H9 (cell line): Measurements from ENCODE around the gene AP4B1. TPM values are rescaled to one million over a fixed set of nuclear protein-coding genes. Genes with fewer than 3 reads are reported as not detected.

Source experiments
- DNase-seq: peaks from one replicate; pipeline ENCODE4 v3.0.0-alpha.2; 2017
- H2AFZ ChIP-seq: one replicate; pipeline ENCODE4 v1.6.1; 2013; ENCODE audit warnings: mild to moderate bottlenecking, low read length, control low read depth, moderate library complexity
- H2AK5ac ChIP-seq: 2 replicates; pipeline ENCODE4 v1.6.1; 2013; ENCODE audit warnings: low read length, control low read depth, mixed read lengths; ENCODE audit not compliant: insufficient read length
- H2BK120ac ChIP-seq: one replicate; pipeline ENCODE4 v1.6.1; 2013; ENCODE audit warnings: low read depth, mild to moderate bottlenecking, low read length, control low read depth, inconsistent platforms; ENCODE audit not compliant: poor library complexity, severe bottlenecking
- H2BK12ac ChIP-seq: 2 replicates; pipeline ENCODE4 v1.6.1; 2013; ENCODE audit warnings: low read length, control low read depth, mixed read lengths, low read depth; ENCODE audit not compliant: insufficient read length
- H2BK15ac ChIP-seq: 2 replicates; pipeline ENCODE4 v1.6.1; 2013; ENCODE audit warnings: low read depth, low read length, control low read depth
- H2BK20ac ChIP-seq: one replicate; pipeline ENCODE4 v1.6.1; 2013; ENCODE audit warnings: low read depth, mild to moderate bottlenecking, low read length, control low read depth, inconsistent platforms; ENCODE audit not compliant: poor library complexity, severe bottlenecking
- H2BK5ac ChIP-seq: 2 replicates; pipeline ENCODE4 v1.6.1; 2013; ENCODE audit warnings: low read length, control low read depth, mixed read lengths; ENCODE audit not compliant: insufficient read length
- H3K14ac ChIP-seq: 2 replicates; pipeline ENCODE4 v1.6.1; 2013; ENCODE audit warnings: low read length, control low read depth; ENCODE audit not compliant: insufficient read depth
- H3K18ac ChIP-seq: 2 replicates; pipeline ENCODE4 v1.6.1; 2013; ENCODE audit warnings: low read depth, mild to moderate bottlenecking, mixed read lengths, low read length, control low read depth; ENCODE audit not compliant: insufficient read length
- H3K23ac ChIP-seq: 2 replicates; pipeline ENCODE4 v1.6.1; 2013; ENCODE audit warnings: low read length, control low read depth, mixed read lengths, low read depth; ENCODE audit not compliant: insufficient read length
- H3K23me2 ChIP-seq: 2 replicates; pipeline ENCODE4 v1.6.1; 2013; ENCODE audit warnings: low read depth, mild to moderate bottlenecking, mixed read lengths, low read length, control low read depth; ENCODE audit not compliant: insufficient read length, poor library complexity, severe bottlenecking
- H3K27ac ChIP-seq: 2 replicates; pipeline ENCODE4 v1.5.1; 2013; ENCODE audit warnings: low read length, control low read depth, mixed read lengths, low read depth; ENCODE audit not compliant: insufficient read length
- H3K27me3 ChIP-seq: 2 replicates; pipeline ENCODE4 v1.6.1; 2013; ENCODE audit warnings: low read length, control low read depth, inconsistent platforms; ENCODE audit not compliant: insufficient read depth
- H3K4ac ChIP-seq: 2 replicates; pipeline ENCODE4 v1.6.1; 2013; ENCODE audit warnings: low read depth, mild to moderate bottlenecking, control low read depth, inconsistent platforms, low read length, moderate library complexity
- H3K4me1 ChIP-seq: 2 replicates; pipeline ENCODE4 v1.6.1; 2013; ENCODE audit warnings: low read length, control low read depth, inconsistent platforms; ENCODE audit not compliant: insufficient read depth
- H3K4me2 ChIP-seq: 2 replicates; pipeline ENCODE4 v1.6.1; 2013; ENCODE audit warnings: low read length, control low read depth, mixed read lengths; ENCODE audit not compliant: insufficient read length, insufficient read depth
- H3K56ac ChIP-seq: 2 replicates; pipeline ENCODE4 v1.6.1; 2013; ENCODE audit warnings: low read depth, mild to moderate bottlenecking, mixed read lengths, low read length, control low read depth; ENCODE audit not compliant: insufficient read length
- H3K79me1 ChIP-seq: 2 replicates; pipeline ENCODE4 v1.6.1; 2013; ENCODE audit warnings: low read depth, mild to moderate bottlenecking, moderate library complexity, low read length, control low read depth, inconsistent platforms; ENCODE audit not compliant: insufficient read depth, poor library complexity, severe bottlenecking
- H3K79me2 ChIP-seq: 2 replicates; pipeline ENCODE4 v1.6.1; 2013; ENCODE audit warnings: low read length, control low read depth, inconsistent platforms; ENCODE audit not compliant: insufficient read depth
- H3K9ac ChIP-seq: 2 replicates; pipeline ENCODE4 v1.6.1; 2013; ENCODE audit warnings: low read length, control low read depth, mixed read lengths; ENCODE audit not compliant: insufficient read length; ENCODE audit errors: extremely low read depth
- H3K9me3 ChIP-seq: one replicate; pipeline ENCODE4 v1.6.1; 2013; ENCODE audit warnings: low read depth, low read length, inconsistent platforms; ENCODE audit not compliant: control insufficient read depth
- H3T11ph ChIP-seq: one replicate; pipeline ENCODE4 v1.6.1; 2013; ENCODE audit warnings: mild to moderate bottlenecking, low read length, control low read depth, inconsistent platforms
- H4K20me1 ChIP-seq: one replicate; pipeline ENCODE4 v1.6.1; 2013; ENCODE audit not compliant: control insufficient read depth, insufficient read length, insufficient read depth
- H4K5ac ChIP-seq: 2 replicates; pipeline ENCODE4 v1.6.1; 2013; ENCODE audit warnings: low read depth, mild to moderate bottlenecking, mixed read lengths, low read length, control low read depth; ENCODE audit not compliant: insufficient read length
- H4K8ac ChIP-seq: replicated peaks from 2 replicates; pipeline ENCODE4 v1.6.1; 2013; ENCODE audit warnings: low read length, control low read depth, mixed read lengths, low read depth; ENCODE audit not compliant: insufficient read length
- H4K91ac ChIP-seq: 2 replicates; pipeline ENCODE4 v1.6.1; 2013; ENCODE audit warnings: low read depth, mild to moderate bottlenecking, moderate library complexity, mixed read lengths, low read length, control low read depth; ENCODE audit not compliant: insufficient read length
- H3K27ac Mint-ChIP-seq, 3 experiments: 2 replicates in 2 of 3; 3 replicates in 1 of 3; pipeline ENCODE4 v1.8.0; 2020 to 2021; ENCODE audit warnings: mixed read lengths in 3 of 3, mild to moderate bottlenecking in 1 of 3, moderate library complexity in 1 of 3
- H3K27me3 Mint-ChIP-seq: 2 replicates; pipeline ENCODE4 v1.8.0; 2021; ENCODE audit warnings: low read depth, mild to moderate bottlenecking, moderate library complexity, mixed read lengths
- H3K36me3 Mint-ChIP-seq, 3 experiments: 2 replicates in 2 of 3; 3 replicates in 1 of 3; pipeline ENCODE4 v1.8.0; 2020 to 2021; ENCODE audit warnings: low read depth in 3 of 3, mixed read lengths in 3 of 3; ENCODE audit not compliant: insufficient read depth in 1 of 3
- H3K4me1 Mint-ChIP-seq, 2 experiments: 2 replicates each; pipeline ENCODE4 v1.8.0; 2020; ENCODE audit warnings: mixed read lengths in 2 of 2
- H3K4me3 Mint-ChIP-seq, 2 experiments: 2 replicates in 1 of 2; 3 replicates in 1 of 2; pipeline ENCODE4 v1.8.0; 2020 to 2021; ENCODE audit warnings: mild to moderate bottlenecking in 2 of 2, mixed read lengths in 2 of 2, moderate library complexity in 1 of 2
- H3K9me3 Mint-ChIP-seq, 2 experiments: 2 replicates in 1 of 2; 3 replicates in 1 of 2; pipeline ENCODE4 v1.8.0; 2020; ENCODE audit warnings: mild to moderate bottlenecking in 2 of 2, mixed read lengths in 2 of 2, moderate library complexity in 1 of 2
- CTCF ChIP-seq: fragments of 200-600 bp; sonication (generic); conservative IDR thresholded peaks from 3 replicates; pipeline ENCODE4 v1.8.0; 2021; ENCODE audit warnings: antibody characterized with exemption, mild to moderate bottlenecking
- total RNA-seq: library from RNA; stranded (reverse); gene quantifications from 2 replicates; pipeline ENCODE4 v1.2.1, GENCODE V29; 2021

The AP4B1 gene
- total RNA-seq, 1 experiment from 2014 or later = 19.3 TPM

DNA sequence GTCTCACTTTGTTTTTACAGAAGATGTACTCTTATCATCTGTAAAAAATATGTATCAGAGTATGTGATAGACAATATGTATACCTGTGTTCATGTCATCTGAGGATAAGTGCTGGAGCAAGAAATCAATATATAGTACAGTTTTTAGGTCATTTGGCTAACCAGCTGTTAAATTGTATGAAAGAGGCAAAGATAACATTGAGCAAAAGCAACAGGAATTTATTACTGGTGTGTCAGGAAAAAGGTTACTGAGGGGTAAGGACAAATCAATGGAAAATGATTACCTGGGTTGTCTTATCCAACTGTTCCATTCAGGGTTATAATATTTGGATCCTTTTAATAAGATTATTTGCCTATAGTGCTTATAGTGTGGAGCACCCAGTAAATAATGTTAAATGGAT lies 29.4 kb upstream of the AP4B1 start:
- Histone ChIP-seq H2BK20ac (no peak overlapping the region), H3K56ac (no peak overlapping the region), H2AK5ac (no peak overlapping the region), H3K18ac (no peak overlapping the region), H3T11ph (no peak overlapping the region), H3K27ac (no peak overlapping the region), H3K4ac (no peak overlapping the region), H2BK12ac (no peak overlapping the region), H2AFZ (no peak overlapping the region), H4K20me1 (no peaks in the 10 kb centered on the region), H3K9ac (no peak overlapping the region), H4K91ac (no peak overlapping the region), H3K27me3 (no peaks in the 10 kb centered on the region), H3K23me2 (peaks cover 13% of the 10 kb centered on the region), H4K5ac (no peak overlapping the region), H3K4me2 (no peak overlapping the region), H2BK120ac (no peak overlapping the region), H3K4me1 (no peaks in the 10 kb centered on the region), H2BK5ac (no peak overlapping the region), H3K23ac (no peak overlapping the region), H3K79me1 (no peaks in the 10 kb centered on the region), H2BK15ac (no peak overlapping the region), H3K9me3 (no peaks in the 10 kb centered on the region), H4K8ac (no peak overlapping the region), H3K79me2 (peaks cover 20% of the 10 kb centered on the region; the same call in 1 of the 2 replicates), H3K14ac (no peak overlapping the region)
- no peak for TF ChIP-seq CTCF
- H3K27me3 Mint-ChIP-seq = no peaks in the 10 kb centered on the region; the same call in 1 of the 2 replicates
- peaks cover 40 to 43% of the 10 kb centered on the region in 2 experiments for H3K4me1 Mint-ChIP-seq
- no peak overlapping the region for H3K4me3 Mint-ChIP-seq
- peaks cover 0 to 3% (median 3%) of the 10 kb centered on the region in 3 experiments; a peak in 1 of 7 replicates for H3K36me3 Mint-ChIP-seq
- no peak overlapping the region; a peak in 1 of 7 replicates for H3K27ac Mint-ChIP-seq
- H3K9me3 Mint-ChIP-seq = no peaks in the 10 kb centered on the region; a peak in 1 of 5 replicates
- DNase-seq = no peak
